NB4 (cell line): Measurements from ENCODE around the gene KLF6.

Experiments
- MYC ChIP-seq: IDR thresholded peaks from 2 replicates; pipeline ENCODE4 v1.6.1; 2011; ENCODE audit warnings: low read depth, low read length
- TF ChIP-seq, protein P1 (sequence below): IDR thresholded peaks from one replicate; pipeline ENCODE4 v1.5.1; 2012; ENCODE audit warnings: low read depth, low read length
- TF ChIP-seq, protein P2 (sequence below): IDR thresholded peaks from 2 replicates; pipeline ENCODE4 v1.6.1; 2011; ENCODE audit warnings: low read depth, low read length

DNA sequence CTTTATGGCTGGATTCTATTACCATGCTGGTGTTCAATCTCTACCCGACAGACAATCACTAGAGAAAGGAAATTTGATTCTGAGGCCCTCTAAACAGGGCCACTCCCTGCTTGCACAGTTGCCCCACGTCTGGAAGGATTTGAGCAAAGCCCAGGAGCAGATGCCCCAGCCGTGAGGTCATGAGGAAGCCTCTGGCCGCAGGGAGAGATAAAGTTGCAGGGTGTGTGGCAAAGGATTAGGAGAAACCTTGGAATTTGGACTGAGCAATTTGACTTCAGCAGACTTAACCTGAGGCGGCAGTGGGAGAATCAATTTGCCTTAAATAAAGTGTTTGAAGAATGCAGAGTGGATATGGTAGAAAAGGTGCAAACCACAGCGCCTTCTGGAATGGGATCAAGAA lies 40.2 kb upstream of the KLF6 start:
- TF ChIP-seq, protein P1, sequence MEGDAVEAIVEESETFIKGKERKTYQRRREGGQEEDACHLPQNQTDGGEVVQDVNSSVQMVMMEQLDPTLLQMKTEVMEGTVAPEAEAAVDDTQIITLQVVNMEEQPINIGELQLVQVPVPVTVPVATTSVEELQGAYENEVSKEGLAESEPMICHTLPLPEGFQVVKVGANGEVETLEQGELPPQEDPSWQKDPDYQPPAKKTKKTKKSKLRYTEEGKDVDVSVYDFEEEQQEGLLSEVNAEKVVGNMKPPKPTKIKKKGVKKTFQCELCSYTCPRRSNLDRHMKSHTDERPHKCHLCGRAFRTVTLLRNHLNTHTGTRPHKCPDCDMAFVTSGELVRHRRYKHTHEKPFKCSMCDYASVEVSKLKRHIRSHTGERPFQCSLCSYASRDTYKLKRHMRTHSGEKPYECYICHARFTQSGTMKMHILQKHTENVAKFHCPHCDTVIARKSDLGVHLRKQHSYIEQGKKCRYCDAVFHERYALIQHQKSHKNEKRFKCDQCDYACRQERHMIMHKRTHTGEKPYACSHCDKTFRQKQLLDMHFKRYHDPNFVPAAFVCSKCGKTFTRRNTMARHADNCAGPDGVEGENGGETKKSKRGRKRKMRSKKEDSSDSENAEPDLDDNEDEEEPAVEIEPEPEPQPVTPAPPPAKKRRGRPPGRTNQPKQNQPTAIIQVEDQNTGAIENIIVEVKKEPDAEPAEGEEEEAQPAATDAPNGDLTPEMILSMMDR, result no peak
- TF ChIP-seq, protein P2, sequence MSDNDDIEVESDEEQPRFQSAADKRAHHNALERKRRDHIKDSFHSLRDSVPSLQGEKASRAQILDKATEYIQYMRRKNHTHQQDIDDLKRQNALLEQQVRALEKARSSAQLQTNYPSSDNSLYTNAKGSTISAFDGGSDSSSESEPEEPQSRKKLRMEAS, result no peak
- no peak for TF ChIP-seq MYC
